Spleen (tissue), 11 donors: ENCODE data around the gene KCNN2. TPM values are rescaled to one million over a fixed set of nuclear protein-coding genes. Genes with fewer than 3 reads are reported as not detected.

ENCODE experiments used
- DNase-seq: peaks from one replicate; pipeline ENCODE4 v3.0.0-alpha.2; 2020
- H3K27ac ChIP-seq, 8 donors: fragments of 200-600 bp; sonication (generic) in 7 of 8; 1 replicate in 4 of 8; 2 replicates in 4 of 8; pipeline versions ENCODE4 v1.5.0 to v1.8.0; 2016 to 2021; ENCODE audit warnings: inconsistent platforms in 4 of 8, mild to moderate bottlenecking in 4 of 8, moderate library complexity in 1 of 8
- H3K27me3 ChIP-seq, 7 donors: fragments of 200-600 bp; sonication (generic) in 6 of 7; replicated peaks in 1 of 7; 1 replicate in 4 of 7; 2 replicates in 3 of 7; pipeline versions ENCODE4 v1.5.0 to v1.8.0; 2016 to 2021; ENCODE audit warnings: inconsistent platforms in 3 of 7, mild to moderate bottlenecking in 1 of 7
- H3K36me3 ChIP-seq, 6 donors: fragments of 200-600 bp; sonication (generic) in 5 of 6; 1 replicate in 4 of 6; 2 replicates in 2 of 6; pipeline versions ENCODE4 v1.5.0 to v1.8.0; 2016 to 2021; ENCODE audit warnings: inconsistent platforms in 2 of 6
- H3K4me1 ChIP-seq, 6 donors: fragments of 200-600 bp; sonication (generic) in 5 of 6; 1 replicate in 3 of 6; 2 replicates in 3 of 6; pipeline versions ENCODE4 v1.5.0 to v1.8.0; 2016 to 2021; ENCODE audit warnings: inconsistent platforms in 3 of 6
- H3K4me3 ChIP-seq, 8 donors: fragments of 200-600 bp; sonication (generic) in 7 of 8; 1 replicate in 4 of 8; 2 replicates in 4 of 8; pipeline versions ENCODE4 v1.5.0 to v1.8.0; 2016 to 2021; ENCODE audit warnings: inconsistent platforms in 4 of 8, mild to moderate bottlenecking in 4 of 8, moderate library complexity in 2 of 8
- H3K9me3 ChIP-seq, 8 donors: fragments of 200-600 bp; sonication (generic) in 7 of 8; 1 replicate in 4 of 8; 2 replicates in 4 of 8; pipeline versions ENCODE4 v1.5.0 to v1.8.0; 2016 to 2021; ENCODE audit warnings: inconsistent platforms in 4 of 8
- CTCF ChIP-seq, 11 experiments: fragments of 200-600 bp in 7 of 11; fragments of 450-650 bp in 4 of 11; sonication (generic) in 4 of 11; IDR thresholded peaks in 8 of 11; conservative IDR thresholded peaks in 3 of 11; 1 replicate in 7 of 11; 2 replicates in 4 of 11; pipeline versions ENCODE4 v1.4.0 to v1.8.0; 2016 to 2021; ENCODE audit warnings: antibody characterized with exemption in 11 of 11, inconsistent platforms in 4 of 11, mild to moderate bottlenecking in 1 of 11
- POLR2A ChIP-seq, 3 donors: fragments of 450-650 bp; IDR thresholded peaks; one replicate each; pipeline ENCODE4 v1.5.1; 2017; ENCODE audit warnings: antibody characterized with exemption in 3 of 3, mild to moderate bottlenecking in 1 of 3
- POLR2AphosphoS5 ChIP-seq, 3 donors: sonication (generic); formaldehyde crosslinking; IDR thresholded peaks; one replicate each; pipeline ENCODE4 v1.5.1; 2017; ENCODE audit warnings: antibody characterized with exemption in 3 of 3
- WGBS, 5 donors: extraction: QIAGEN DNeasy Blood & Tissue Kit in 3 of 5; methylation state at CpG; one replicate each; pipeline versions ENCODE4 v1.1.5 to v1.1.7; 2013 to 2018; 5-methylcytosine and 5-hydroxymethylcytosine counted together
- intact Hi-C: fragments of 100-400 bp; cut with DNase I; formaldehyde crosslinking; loops from one replicate; pipeline ENCODE4 v1.15.0; 2023; ENCODE audit warnings: low total_unique reads
- polyA plus RNA-seq, 3 donors: library from polyadenylated mRNA; stranded (reverse); fragments of 200-250 nt; gene quantifications; one replicate each; pipeline ENCODE4 v1.2.1, GENCODE V29; 2013
- total RNA-seq, 7 donors: library from RNA; depleted of rRNA in 3 of 7; stranded (reverse); fragments of >200 nt in 3 of 7; fragmentation: NEBNext Ultra II Directional in 4 of 7; extraction: Animal tissue kit (Norgen Biotek cat#: 25700) in 4 of 7; gene quantifications; one replicate each; pipeline versions ENCODE4 v1.1.0 to v1.2.1, GENCODE V29; 2016 to 2021
- donor health status: healthy with polysubstance abuse.
- donor health status: DM: no; HTN: no; CAD: no; lungs with moderate emphysema.
- donor health status: DM: no; HTN: no; CAD: no.
- donor health status: Bipolar disorder and iron deficiency.
- donor health status: healthy.
- donor health status: DM: no; HTN: no; CAD: no.
- donor health status: DM: yes; HTN: yes; CAD: no.

The KCNN2 gene
- total and polyA plus RNA-seq, 10 donors = 0.20 to 1.1 (median 0.56) TPM

GRCh38 chr5:114332493-114332892, 29.4 kb upstream of the KCNN2 start:
- no peaks in the 10 kb centered on the region for H3K36me3 ChIP-seq
- no peaks in the 10 kb centered on the region for H3K9me3 ChIP-seq
- DNase-seq = no peak
- H3K27me3 ChIP-seq = no peaks in the 10 kb centered on the region
- no peaks in the 10 kb centered on the region for H3K4me1 ChIP-seq
- H3K27ac ChIP-seq = no peak overlapping the region
- intact Hi-C loops = no loop called here
- TF ChIP-seq POLR2A (IDR thresholded peaks at IDR 0.05) (no peak), CTCF (IDR thresholded peaks at IDR 0.05 in 8 of 11, conservative IDR thresholded peaks at IDR 0.05 in 3 of 11) (no peak), POLR2AphosphoS5 (IDR thresholded peaks at IDR 0.05) (no peak)
- H3K4me3 ChIP-seq = no peak overlapping the region

DNA sequence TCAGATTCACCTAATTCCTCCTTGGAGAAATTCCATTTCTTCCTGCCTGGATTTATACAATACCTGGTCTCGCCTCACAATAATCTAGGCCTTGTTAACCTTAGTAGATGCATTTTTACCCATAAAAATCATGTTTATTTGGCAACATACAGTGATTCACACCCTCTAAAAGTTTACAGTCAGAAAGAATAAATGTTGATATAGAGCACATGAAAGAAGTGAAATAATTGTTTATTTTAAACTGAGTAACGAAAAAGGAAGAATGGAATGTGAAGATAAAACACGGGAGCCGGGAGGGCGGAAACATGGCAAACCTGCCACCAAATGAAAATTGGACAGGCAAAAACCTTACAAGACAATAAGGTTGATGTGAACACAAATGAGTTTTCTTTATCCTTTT, 28.9 kb upstream of the KCNN2 start:
- no peaks in the 10 kb centered on the region for H3K9me3 ChIP-seq
- no peaks in the 10 kb centered on the region for H3K4me1 ChIP-seq
- H3K4me3 ChIP-seq = no peak overlapping the region
- H3K36me3 ChIP-seq = no peaks in the 10 kb centered on the region
- DNase-seq = no peak
- H3K27ac ChIP-seq = no peak overlapping the region
- no peaks in the 10 kb centered on the region for H3K27me3 ChIP-seq
- WGBS, 5 donors = 80 to 86% (median 82%) methylated on average over 5 of the region's 5 CpGs
- TF ChIP-seq CTCF (IDR thresholded peaks at IDR 0.05 in 8 of 11, conservative IDR thresholded peaks at IDR 0.05 in 3 of 11) = no peak
- TF ChIP-seq POLR2A (IDR thresholded peaks at IDR 0.05) = no peak
- TF ChIP-seq POLR2AphosphoS5 (IDR thresholded peaks at IDR 0.05) = no peak
- intact Hi-C loops = no loop called here

DNA sequence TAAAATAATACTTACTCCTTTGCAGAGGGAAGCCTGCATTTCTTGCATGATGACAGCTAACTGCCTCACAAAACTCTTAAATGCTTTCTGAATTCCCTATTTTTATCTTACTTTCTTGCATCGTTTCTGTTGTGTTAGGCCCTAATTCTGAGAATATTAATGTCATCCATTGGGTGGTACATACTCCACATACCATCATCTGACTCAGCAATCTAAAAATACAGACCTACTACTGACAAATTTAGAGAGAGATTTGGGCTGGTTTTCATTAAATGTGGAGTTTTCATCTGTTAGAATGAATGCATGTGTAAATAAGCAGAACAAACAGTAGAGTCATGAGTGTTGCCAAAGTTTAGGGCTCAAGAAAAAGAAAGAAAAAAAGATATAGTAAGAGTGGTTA, 26.5 kb upstream of the KCNN2 start:
- intact Hi-C loops = no loop called here
- 44 to 72% (median 59%) methylated on average over 1 of the region's 1 CpG for WGBS, 5 donors
- no peak for DNase-seq

GRCh38 chr5:114339108-114339507, 22.8 kb upstream of the KCNN2 start:
- Histone ChIP-seq H3K27me3 (no peaks in the 10 kb centered on the region), H3K27ac (no peak overlapping the region), H3K9me3 (peaks cover 0 to 13% (median 4%) of the 10 kb centered on the region in 8 donors), H3K4me3 (no peak overlapping the region), H3K4me1 (no peaks in the 10 kb centered on the region), H3K36me3 (no peaks in the 10 kb centered on the region)
- no peak for DNase-seq
- intact Hi-C loops = no loop called here
- TF ChIP-seq CTCF (IDR thresholded peaks at IDR 0.05 in 8 of 11, conservative IDR thresholded peaks at IDR 0.05 in 3 of 11) (no peak), POLR2AphosphoS5 (IDR thresholded peaks at IDR 0.05) (no peak), POLR2A (IDR thresholded peaks at IDR 0.05) (no peak)
- WGBS, 5 donors = 73 to 93% (median 79%) methylated on average over 3 of the region's 3 CpGs

More for the DNA sequence above, 26.5 kb upstream of the KCNN2 start:
- no peaks in the 10 kb centered on the region for H3K4me1 ChIP-seq
- H3K9me3 ChIP-seq = peaks cover 0 to 13% (median 4%) of the 10 kb centered on the region in 8 donors
- no peaks in the 10 kb centered on the region for H3K27me3 ChIP-seq
- no peak overlapping the region for H3K4me3 ChIP-seq
- no peaks in the 10 kb centered on the region for H3K36me3 ChIP-seq
- H3K27ac ChIP-seq = no peak overlapping the region
- no peak for TF ChIP-seq POLR2AphosphoS5 (IDR thresholded peaks at IDR 0.05)
- TF ChIP-seq POLR2A (IDR thresholded peaks at IDR 0.05) = no peak
- no peak for TF ChIP-seq CTCF (IDR thresholded peaks at IDR 0.05 in 8 of 11, conservative IDR thresholded peaks at IDR 0.05 in 3 of 11)
